Mucosa of descending colon (tissue), 3 donors: Measurements from ENCODE around the gene ABHD16A. TPM values are rescaled to one million over a fixed set of nuclear protein-coding genes. Genes with fewer than 3 reads are reported as not detected.

Experiments used
- ATAC-seq: fragments of 200-7000 bp; cut with Tn5 transposase; one replicate; pipeline ENCODE4 v1.9.1; 2020; ENCODE audit warnings: mild to moderate bottlenecking, moderate library complexity
- DNase-seq, 3 donors: peaks; one replicate each; pipeline ENCODE4 v3.0.0-alpha.2; 2020
- H3K36me3 ChIP-seq: fragments of 200-600 bp; one replicate; pipeline ENCODE4 v1.8.0; 2021; ENCODE audit warnings: low read depth, mild to moderate bottlenecking
- H3K4me1 ChIP-seq: fragments of 200-600 bp; one replicate; pipeline ENCODE4 v1.8.0; 2021; ENCODE audit warnings: low read depth, mild to moderate bottlenecking
- H3K4me3 ChIP-seq: fragments of 200-600 bp; one replicate; pipeline ENCODE4 v1.8.0; 2021; ENCODE audit warnings: mild to moderate bottlenecking
- H3K9me3 ChIP-seq: fragments of 200-600 bp; one replicate; pipeline ENCODE4 v1.8.0; 2021; ENCODE audit warnings: mild to moderate bottlenecking
- intact Hi-C, 2 donors: fragments of 100-400 bp; cut with DNase I in 1 of 2; cut with micrococcal nuclease in 1 of 2; formaldehyde crosslinking; loops; one replicate each; pipeline versions ENCODE4 v1.11.0 to v1.11.1; 2022; cut with DNase I, micrococcal nuclease
- total RNA-seq, 3 donors: library from RNA; stranded (reverse); fragmentation: NEBNext Ultra II Directional in 2 of 3; extraction: Animal tissue kit (Norgen Biotek cat#: 25700) in 2 of 3; gene quantifications; one replicate each; pipeline versions ENCODE4 v1.2.1 to v1.2.4, GENCODE V29; 2021 to 2023
- TF ChIP-seq, protein P1 (sequence below): fragments of 200-600 bp; IDR thresholded peaks from one replicate; pipeline ENCODE4 v1.8.0; 2022; ENCODE audit warnings: antibody characterized with exemption, mild to moderate bottlenecking
- donor health status: DM: no; HTN: no; CAD: no; lungs with moderate emphysema.
- donor health status: DM: no; HTN: no; CAD: no.
- donor health status: DM: no; HTN: yes; CAD: no.

The ABHD16A gene
- total RNA-seq, 3 donors from 2014 or later, result 55.3 to 69.4 (median 68.4) TPM

DNA sequence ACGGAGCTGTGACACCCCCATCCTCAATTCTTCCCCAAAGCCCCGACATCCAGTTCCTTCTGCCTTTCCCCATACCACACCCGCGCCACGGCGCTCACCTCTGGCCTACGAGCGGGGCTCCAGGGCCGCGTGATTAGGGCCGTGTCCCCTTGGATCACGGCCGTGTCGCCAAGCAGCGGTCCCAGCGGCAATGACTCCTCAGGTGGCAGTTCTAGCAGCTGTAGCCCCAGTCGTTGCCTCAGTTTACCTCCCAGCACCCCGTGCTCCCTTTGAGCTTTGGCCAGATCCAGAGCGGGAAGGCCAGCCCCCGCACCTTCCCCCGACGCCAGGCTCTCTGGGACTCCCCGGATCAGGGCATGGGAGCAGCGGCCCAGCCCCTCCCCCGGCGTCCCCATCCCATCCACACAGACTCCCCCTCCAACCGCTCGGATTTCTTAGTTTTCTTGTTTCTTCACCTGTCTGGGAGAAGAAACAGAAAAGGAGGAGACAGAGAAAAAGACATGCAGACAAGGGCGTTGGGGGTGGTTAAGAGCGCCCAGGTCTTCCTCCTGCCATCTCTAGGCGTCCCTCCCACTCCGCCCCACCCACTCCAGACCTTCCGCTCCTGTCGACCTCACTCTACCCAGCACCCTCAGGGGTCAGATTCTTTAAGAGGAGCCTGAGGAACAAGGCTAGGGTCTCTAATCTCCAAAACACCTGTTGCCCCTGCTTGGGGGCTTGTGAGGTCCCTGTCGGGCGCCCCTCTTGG lies 25.8 kb upstream of the ABHD16A start, which contains the start of gene DDAH2:
Gene DDAH2 (minus strand): TSS at position 533 of the 748 bp plus-strand sequence. CDS start 138 bp downstream, at position 395.
- DNase-seq (peak; percentile 42 to 76 (median 64)), ATAC-seq (peak; percentile 57)
- intact Hi-C loops, result no loop called here
- H3K9me3 ChIP-seq, result no peaks in the 10 kb centered on the region
- peaks cover 7% of the 10 kb centered on the region for H3K36me3 ChIP-seq
- peak within 1 kb of the TSS; percentile 33 for H3K4me3 ChIP-seq
- TF ChIP-seq, protein P1, sequence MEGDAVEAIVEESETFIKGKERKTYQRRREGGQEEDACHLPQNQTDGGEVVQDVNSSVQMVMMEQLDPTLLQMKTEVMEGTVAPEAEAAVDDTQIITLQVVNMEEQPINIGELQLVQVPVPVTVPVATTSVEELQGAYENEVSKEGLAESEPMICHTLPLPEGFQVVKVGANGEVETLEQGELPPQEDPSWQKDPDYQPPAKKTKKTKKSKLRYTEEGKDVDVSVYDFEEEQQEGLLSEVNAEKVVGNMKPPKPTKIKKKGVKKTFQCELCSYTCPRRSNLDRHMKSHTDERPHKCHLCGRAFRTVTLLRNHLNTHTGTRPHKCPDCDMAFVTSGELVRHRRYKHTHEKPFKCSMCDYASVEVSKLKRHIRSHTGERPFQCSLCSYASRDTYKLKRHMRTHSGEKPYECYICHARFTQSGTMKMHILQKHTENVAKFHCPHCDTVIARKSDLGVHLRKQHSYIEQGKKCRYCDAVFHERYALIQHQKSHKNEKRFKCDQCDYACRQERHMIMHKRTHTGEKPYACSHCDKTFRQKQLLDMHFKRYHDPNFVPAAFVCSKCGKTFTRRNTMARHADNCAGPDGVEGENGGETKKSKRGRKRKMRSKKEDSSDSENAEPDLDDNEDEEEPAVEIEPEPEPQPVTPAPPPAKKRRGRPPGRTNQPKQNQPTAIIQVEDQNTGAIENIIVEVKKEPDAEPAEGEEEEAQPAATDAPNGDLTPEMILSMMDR, result no peak
- H3K4me1 ChIP-seq, result peaks cover 26% of the 10 kb centered on the region

DNA sequence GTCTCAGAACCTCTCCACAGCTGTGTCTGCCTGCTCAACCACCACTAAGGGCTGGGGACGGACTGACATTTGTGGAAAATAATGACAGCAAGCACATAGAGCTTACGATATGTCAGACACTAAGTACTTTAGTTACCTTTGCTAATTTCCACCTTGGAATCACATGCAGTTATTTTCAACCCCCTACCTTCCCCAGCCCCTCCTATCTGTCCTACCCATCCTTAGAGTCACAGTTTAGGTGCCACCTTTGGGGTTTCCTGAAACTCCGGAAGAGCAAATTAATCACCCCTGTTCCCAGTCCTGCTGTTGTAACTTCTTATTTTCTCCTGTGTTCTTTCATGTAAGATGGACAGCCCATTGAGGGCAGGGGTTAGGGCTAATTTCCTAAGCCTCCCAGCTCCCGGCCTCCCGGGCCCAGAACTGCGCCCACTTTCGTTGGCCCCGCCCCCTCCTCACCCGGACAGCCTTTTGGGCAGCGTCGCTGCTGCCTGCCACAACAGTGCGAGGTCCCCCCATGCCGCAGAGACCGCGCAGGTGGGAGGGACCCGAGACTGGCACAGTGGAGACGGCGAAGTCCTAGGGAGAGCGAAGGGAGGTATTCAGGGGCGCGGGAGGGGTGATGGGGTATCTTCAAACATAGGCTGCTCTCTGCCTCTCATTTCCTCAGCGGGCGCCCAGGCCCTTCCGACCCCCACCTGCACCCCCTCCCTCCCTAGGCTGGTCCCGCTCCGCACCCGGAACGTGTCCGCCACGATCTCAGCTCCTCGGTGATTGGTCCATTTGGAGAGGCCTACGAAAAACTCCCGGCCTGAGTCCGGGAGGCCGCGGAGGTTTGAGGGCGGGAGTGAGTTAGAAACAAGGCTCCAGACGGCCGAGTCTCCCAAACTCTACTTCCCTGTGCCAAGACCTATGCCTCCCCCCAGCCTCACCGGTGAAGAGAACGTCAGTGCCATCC lies 24.9 kb upstream of the ABHD16A start:
- TF ChIP-seq, protein P1, result no peak
- peaks cover 7% of the 10 kb centered on the region for H3K36me3 ChIP-seq
- intact Hi-C loops, result no loop called here
- peaks cover 23% of the 10 kb centered on the region for H3K4me1 ChIP-seq
- no peak overlapping the region for H3K4me3 ChIP-seq
- DNase-seq (peak in 2 of 3 donors; percentile 43 to 52), ATAC-seq (no peak)
- no peaks in the 10 kb centered on the region for H3K9me3 ChIP-seq

DNA sequence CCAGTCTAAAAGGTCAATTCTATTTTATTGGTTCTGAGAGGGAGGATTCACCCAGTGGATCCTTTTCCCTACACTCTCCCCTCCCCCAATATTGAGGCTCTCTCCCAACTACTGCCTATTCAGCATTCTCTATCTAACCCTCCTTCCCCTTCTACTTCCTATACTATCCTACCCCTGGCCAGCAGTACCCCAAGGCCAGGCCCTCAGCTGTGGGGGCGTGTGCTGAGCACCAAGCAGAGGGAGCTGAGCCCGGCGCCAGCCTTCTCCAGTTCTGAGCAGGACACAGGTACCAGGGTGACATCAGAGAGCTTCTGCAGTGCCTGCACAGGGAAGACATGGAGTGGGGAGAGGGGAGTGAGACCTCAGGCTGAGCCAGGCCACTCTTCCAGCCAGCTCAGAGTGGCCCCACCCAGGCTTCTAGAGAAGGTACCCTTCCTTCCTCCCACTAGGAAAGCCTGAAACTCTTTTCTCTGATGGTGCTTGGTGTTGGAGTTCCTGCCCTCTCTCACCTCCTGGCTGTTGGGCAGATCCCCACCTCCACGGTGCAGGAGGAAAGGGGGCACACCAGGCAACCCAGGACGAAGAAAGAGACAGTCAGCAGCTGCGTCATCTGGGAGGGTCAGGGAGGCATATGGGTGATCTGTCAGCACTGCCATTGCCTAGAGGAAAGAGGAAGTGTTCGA lies 24.1 kb upstream of the ABHD16A start:
- no peak overlapping the region for H3K4me3 ChIP-seq
- intact Hi-C loops, result no loop called here
- TF ChIP-seq, protein P1, result no peak
- H3K9me3 ChIP-seq, result no peaks in the 10 kb centered on the region
- DNase-seq, result peak in 2 of 3 donors; percentile 42 to 52
- peaks cover 20% of the 10 kb centered on the region for H3K4me1 ChIP-seq
- ATAC-seq, result peak; percentile 6
- no peaks in the 10 kb centered on the region for H3K36me3 ChIP-seq

- Histone ChIP-seq H3K9me3 (no peaks in the 10 kb centered on the region), H3K4me3 (no peak overlapping the region), H3K4me1 (peaks cover 20% of the 10 kb centered on the region), H3K36me3 (no peaks in the 10 kb centered on the region)
- no peak for ATAC-seq
- intact Hi-C loops, result no loop called here
- DNase-seq, result no peak
- TF ChIP-seq, protein P1, result no peak
Measured at GRCh38 chr6:31725502-31726350, 22.6 kb upstream of the ABHD16A start.
